Stimulated activated CD4-positive, alpha-beta T cell treated with anti-CD3 and anti-CD28 coated beads, Interleukin-15, amount 100 ng/mL, for 1 hour (primary cell): ENCODE results near the gene KRT81.
"Not testable (repeated sequence)": the region's sequence is repeated elsewhere in the genome, so short reads cannot be mapped to it uniquely, and the experiment has no call there.

Experiments
- DNase-seq, 2 donors: peaks; one replicate each; pipeline ENCODE4 v3.0.0-alpha.2; 2020; ENCODE audit warnings: low read depth in 1 of 2, low spot score in 1 of 2

KRT81 gene

GRCh38 chr12:52277486-52278245, 13.7 kb downstream of the KRT81 start:
- no peak for DNase-seq

GRCh38 chr12:52275686-52276085, 15.6 kb downstream of the KRT81 start:
- DNase-seq: no peak

GRCh38 chr12:52274521-52275120, 16.7 kb downstream of the KRT81 start, which contains the start of gene KRT86:
KRT86 (plus strand) TSS chr12:52274645; CDS start chr12:52301917, 27,272 bp downstream.
- DNase-seq: no peak

- no peak for DNase-seq
Observed at GRCh38 chr12:52271158-52271557, 20.2 kb downstream of the KRT81 start.

- no peak for DNase-seq
Observed at GRCh38 chr12:52270541-52271070, 20.7 kb downstream of the KRT81 start.

DNA sequence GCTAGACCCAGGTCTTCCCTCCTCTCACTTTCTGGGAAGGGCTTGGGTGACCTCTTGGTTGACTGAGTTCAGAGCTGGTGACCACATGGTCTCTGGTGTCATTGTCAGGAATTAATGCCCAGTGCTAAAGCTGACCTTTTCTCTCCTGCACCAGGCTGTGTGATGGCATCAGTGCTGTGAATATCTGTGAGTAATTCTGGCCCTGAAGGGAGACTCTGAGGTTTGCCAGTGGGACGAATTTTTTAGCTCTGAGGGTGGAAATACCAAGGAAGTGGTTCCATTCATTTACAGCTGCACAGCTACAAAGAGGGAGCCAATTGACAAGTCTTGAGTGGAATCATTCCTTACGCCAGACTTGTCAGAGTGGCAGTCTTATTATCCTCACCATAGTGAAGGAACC, 23.1 kb downstream of the KRT81 start:
- DNase-seq: no peak

DNA sequence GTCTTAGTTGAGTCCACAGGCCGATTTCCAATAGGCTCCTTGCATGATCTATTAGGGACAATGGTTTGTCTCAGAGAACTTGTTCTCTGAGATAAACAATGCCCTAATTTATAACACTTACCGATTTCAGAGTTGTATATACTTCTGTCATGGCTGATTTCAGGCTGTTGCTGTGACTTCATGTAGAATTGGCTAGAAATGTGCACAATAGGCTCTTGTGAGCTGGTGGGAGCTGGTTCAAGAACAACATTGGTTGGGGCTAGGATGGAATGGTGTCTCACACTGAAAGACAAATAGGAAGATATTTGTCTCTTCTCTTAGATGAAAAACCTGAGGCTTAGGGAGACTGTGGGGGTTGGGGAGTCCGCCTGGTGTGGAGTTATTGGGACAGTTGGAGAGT, 23.6 kb downstream of the KRT81 start:
- DNase-seq: no peak

GRCh38 chr12:52267266-52267665, 24.1 kb downstream of the KRT81 start:
- no peak for DNase-seq

GRCh38 chr12:52266514-52266913, 24.8 kb downstream of the KRT81 start:
- no peak for DNase-seq

DNA sequence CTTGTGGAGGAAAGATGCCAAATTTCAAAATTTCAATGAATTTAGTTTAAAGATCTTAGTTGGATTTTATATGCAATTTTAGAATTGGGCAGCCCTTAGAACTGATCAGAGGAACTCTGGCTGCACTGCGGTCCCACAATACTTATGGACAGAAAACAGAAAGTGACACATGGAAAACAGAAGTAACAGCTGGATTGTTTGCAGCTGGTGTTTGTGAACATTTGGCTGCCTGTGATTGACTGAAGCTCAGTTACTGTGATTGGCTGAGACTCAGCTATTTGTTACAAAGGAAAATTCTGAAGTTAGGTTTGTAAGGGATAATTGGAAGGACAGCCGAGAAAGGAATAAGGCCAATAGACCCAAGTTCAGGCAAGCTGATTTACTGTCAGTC, 26.9 kb downstream of the KRT81 start:
- DNase-seq: no peak

GRCh38 chr12:52263761-52264434, 27.4 kb downstream of the KRT81 start:
- DNase-seq: no peak

GRCh38 chr12:52262286-52262685, 29.0 kb downstream of the KRT81 start:
- no peak for DNase-seq

- DNase-seq: no peak
Observed at GRCh38 chr12:52261208-52261484, 30.2 kb downstream of the KRT81 start.

DNA sequence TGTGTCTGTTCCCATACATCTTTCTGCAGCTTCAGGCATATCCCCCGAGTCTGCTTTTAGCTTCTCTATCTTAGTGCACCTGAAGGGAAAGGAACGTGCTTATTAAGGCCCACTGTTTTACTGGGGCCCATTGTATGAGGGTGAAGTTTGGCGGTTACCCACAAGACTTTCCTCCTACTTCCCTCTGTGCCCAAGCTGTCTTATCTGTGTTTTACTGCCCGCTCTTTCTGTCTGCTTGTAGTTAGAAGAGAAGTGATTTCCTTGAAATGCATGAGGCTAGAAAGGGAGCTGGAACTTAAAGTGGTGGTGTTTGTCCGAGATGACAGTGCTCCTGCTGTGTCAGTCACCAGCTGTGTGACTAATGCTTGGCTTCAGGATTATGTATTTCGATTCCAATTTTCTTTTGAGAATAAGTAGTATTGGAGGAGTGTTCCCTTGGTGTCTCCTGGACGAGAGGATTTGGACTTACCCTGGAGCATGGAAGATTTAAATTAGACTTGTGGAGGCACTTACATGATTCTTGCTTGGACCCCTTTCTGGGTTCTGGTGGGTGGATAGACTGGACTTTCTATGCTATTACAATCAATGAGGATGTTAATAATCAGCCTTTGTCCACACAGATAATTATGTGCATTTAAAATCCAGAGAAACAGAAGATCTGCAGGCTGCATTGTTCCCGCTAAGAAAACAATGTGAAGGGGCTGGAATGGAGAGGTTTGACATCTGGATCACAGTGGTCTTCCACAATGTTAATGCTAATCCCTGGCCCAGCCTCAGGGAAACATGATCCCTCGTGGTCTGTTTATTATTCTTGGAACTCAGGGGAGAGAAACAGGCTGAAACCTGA, 30.8 kb downstream of the KRT81 start:
- DNase-seq: no peak

GRCh38 chr12:52259657-52260243, 31.6 kb downstream of the KRT81 start:
- DNase-seq: no peak

DNA sequence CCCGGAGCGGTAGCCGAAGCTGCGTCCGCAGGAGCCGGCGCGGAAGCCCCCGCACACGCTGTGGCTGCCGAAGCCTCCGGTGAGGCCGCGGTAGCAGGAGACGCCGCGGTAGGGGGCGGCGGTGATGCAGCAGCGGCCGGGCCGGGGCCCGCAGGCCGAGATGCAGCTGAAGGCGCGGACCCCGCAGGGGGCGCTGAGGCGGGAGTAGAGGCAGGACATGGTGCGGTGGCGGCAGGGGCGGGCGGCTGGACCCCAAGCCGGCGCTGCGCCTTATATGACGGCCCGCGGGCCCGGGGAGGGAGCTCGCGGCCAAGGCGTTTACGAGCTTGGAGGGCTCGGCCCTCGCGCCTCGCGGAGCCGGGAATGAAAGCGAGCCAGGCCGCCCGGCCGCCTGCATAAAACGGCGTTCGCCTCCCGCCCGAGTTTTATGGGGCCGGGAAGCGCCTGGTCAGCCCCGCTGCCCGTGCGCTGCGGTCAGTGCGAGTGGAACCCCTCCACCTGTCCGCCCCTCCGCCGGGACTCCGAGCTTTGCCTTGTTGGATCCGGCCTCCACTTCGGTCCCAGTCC, 32.9 kb downstream of the KRT81 start:
- DNase-seq: no peak

- DNase-seq: not testable (repeated sequence)
Observed at GRCh38 chr12:52257922-52258321, 33.4 kb downstream of the KRT81 start.

- DNase-seq: no peak
Observed at GRCh38 chr12:52257074-52257551, 34.2 kb downstream of the KRT81 start.

GRCh38 chr12:52256584-52256935, 34.8 kb downstream of the KRT81 start:
- DNase-seq: no peak

DNA sequence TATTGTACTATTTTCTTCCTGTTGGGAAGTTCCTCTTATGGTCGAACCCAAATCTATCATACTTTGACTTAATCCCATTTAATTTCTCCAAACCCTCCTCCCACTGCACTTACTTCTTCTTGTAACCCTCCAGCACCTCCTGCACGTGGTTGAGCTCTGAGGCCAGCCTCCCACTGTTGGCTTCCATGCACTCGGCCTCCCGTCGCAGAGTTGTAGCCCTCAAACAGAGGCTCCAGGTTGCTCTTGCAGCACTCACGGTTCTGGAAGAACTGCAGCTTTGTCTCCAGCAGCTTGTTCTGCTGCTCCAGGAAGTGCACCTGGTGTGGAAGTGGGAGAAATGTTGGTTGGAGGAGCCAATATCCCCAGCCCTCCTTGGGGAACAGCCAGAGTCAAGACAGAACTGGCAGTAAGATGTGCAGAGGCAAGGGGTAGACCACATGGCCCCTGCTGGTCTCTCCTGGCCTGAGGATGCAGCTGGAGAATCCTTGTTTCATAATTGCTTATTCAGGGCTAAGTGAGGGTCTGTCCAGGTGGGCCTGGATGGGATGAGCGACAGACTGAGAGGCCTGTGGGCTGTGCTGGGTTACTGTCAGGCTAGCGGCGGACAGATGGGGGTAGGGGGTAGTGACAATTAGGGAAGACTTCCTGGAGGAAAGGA, 35.3 kb downstream of the KRT81 start:
- no peak for DNase-seq
